Brain microvascular endothelial cell (primary cell): ENCODE measurements around the gene ARID5B.
"Not testable (repeated sequence)": the region's sequence is repeated elsewhere in the genome, so short reads cannot be mapped to it uniquely, and the experiment has no call there.

ENCODE experiments used
- DNase-seq: peaks from one replicate; pipeline ENCODE4 v3.0.0-alpha.2; 2020
- H3K27ac ChIP-seq: fragments of 250-450 bp; sonication (Bioruptor Pico); 2 replicates; pipeline ENCODE4 v1.5.1; 2020; ENCODE audit warnings: mild to moderate bottlenecking, moderate library complexity
- H3K27me3 ChIP-seq: fragments of 250-450 bp; sonication (Bioruptor Pico); replicated peaks from 2 replicates; pipeline ENCODE4 v1.5.1; 2020; ENCODE audit warnings: mild to moderate bottlenecking
- H3K36me3 ChIP-seq: fragments of 250-450 bp; sonication (Bioruptor Pico); replicated peaks from 2 replicates; pipeline ENCODE4 v1.5.1; 2020; ENCODE audit warnings: mild to moderate bottlenecking
- H3K4me3 ChIP-seq: 2 replicates; pipeline ENCODE4 v1.5.1; 2011; ENCODE audit warnings: low read depth, mild to moderate bottlenecking, control low read depth, low read length, moderate library complexity
- CTCF ChIP-seq: IDR thresholded peaks from 2 replicates; pipeline ENCODE4 v1.5.1; 2011; ENCODE audit warnings: low read depth, mild to moderate bottlenecking, moderate library complexity, low read length, control low read depth, inconsistent platforms; ENCODE audit errors: missing control alignments
- in situ Hi-C: cut with HindIII; loops from 2 replicates; pipeline ENCODE4 v1.10.0; 2017; ENCODE audit warnings: low sequenced_read_pairs, low pct_ligation_motif_present

Gene ARID5B

GRCh38 chr10:61975391-61975932 lies 74.0 kb downstream of the ARID5B start:
- TF ChIP-seq CTCF, result no peak
- Histone ChIP-seq H3K36me3 (no peaks in the 10 kb centered on the region), H3K4me3 (no peak overlapping the region), H3K27me3 (no peaks in the 10 kb centered on the region), H3K27ac (no peak overlapping the region)
- peak; percentile 54 for DNase-seq
- in situ Hi-C loops, result no loop called here

- H3K4me3 ChIP-seq, H3K27me3 ChIP-seq, DNase-seq, in situ Hi-C loops, H3K27ac ChIP-seq, H3K36me3 ChIP-seq: not testable (repeated sequence)
Measured at GRCh38 chr10:61976951-61977721, 75.6 kb downstream of the ARID5B start.

- Histone ChIP-seq H3K27ac (no peak overlapping the region), H3K36me3 (no peaks in the 10 kb centered on the region), H3K27me3 (no peaks in the 10 kb centered on the region), H3K4me3 (no peak overlapping the region)
- no peak for DNase-seq
- in situ Hi-C loops, result no loop called here
- TF ChIP-seq CTCF, result peak; percentile 24
Measured at GRCh38 chr10:61978965-61979364, 77.5 kb downstream of the ARID5B start.

GRCh38 chr10:61981460-61981859 lies 80.0 kb downstream of the ARID5B start:
- in situ Hi-C loops, result no loop called here
- H3K27ac ChIP-seq, result no peak overlapping the region
- H3K36me3 ChIP-seq, result no peaks in the 10 kb centered on the region
- H3K27me3 ChIP-seq, result no peaks in the 10 kb centered on the region
- no peak for TF ChIP-seq CTCF
- H3K4me3 ChIP-seq, result no peak overlapping the region
- DNase-seq, result no peak

- TF ChIP-seq CTCF, result no peak
- no peaks in the 10 kb centered on the region for H3K27me3 ChIP-seq
- in situ Hi-C loops, result no loop called here
Measured at GRCh38 chr10:61983255-61983654, 81.8 kb downstream of the ARID5B start.

GRCh38 chr10:61984803-61985418 lies 83.4 kb downstream of the ARID5B start:
- no peaks in the 10 kb centered on the region for H3K36me3 ChIP-seq
- no peak overlapping the region for H3K4me3 ChIP-seq
- in situ Hi-C loops, result no loop called here
- no peak for TF ChIP-seq CTCF
- H3K27me3 ChIP-seq, result no peaks in the 10 kb centered on the region
- DNase-seq, result no peak
- no peak overlapping the region for H3K27ac ChIP-seq

More at GRCh38 chr10:61983255-61983654, 81.8 kb downstream of the ARID5B start:
- no peak overlapping the region for H3K27ac ChIP-seq
- no peak overlapping the region for H3K4me3 ChIP-seq
- no peaks in the 10 kb centered on the region for H3K36me3 ChIP-seq
- no peak for DNase-seq
